Measurements from ENCODE around the gene DDX10.

DDX10 gene

DNA sequence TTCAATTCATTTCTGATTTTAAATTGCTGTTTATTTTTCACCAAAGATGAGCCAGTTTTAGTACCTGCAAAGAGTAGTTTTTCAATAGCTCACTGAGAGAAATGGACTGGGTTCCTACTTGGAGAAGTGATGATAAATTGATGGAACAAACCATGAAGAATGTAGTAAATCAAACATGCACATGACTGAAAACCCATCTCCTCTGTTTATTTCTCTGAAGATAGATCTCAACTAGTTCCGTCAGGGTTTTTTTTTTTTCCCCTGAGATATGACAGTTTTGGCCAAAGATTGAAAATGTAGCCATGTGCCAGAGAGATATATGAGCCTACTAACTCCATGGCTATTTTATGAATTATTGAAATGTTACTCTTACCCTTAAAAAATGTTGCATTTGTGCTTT is 239.6 kb downstream of the DDX10 start:
- no peak overlapping the region for H3K4me3 ChIP-seq (ENCODE audit: low read length)
- no peak overlapping the region for H2AFZ ChIP-seq (ENCODE audit: low read depth, low read length)
- H3K27me3 ChIP-seq (ENCODE audit: insufficient read depth, low read length): no peaks in the 10 kb centered on the region
- no peaks in the 10 kb centered on the region for H3K36me3 ChIP-seq (ENCODE audit: insufficient read depth, low read length)
- peaks cover 26% of the 10 kb centered on the region for H3K4me1 ChIP-seq (ENCODE audit: insufficient read depth, low read length)
- no peaks in the 10 kb centered on the region for H3K9me3 ChIP-seq (ENCODE audit: low read length)

- Histone ChIP-seq H3K4me1 (ENCODE audit: insufficient read depth, low read length) (peaks cover 26% of the 10 kb centered on the region), H3K4me3 (ENCODE audit: low read length) (no peak overlapping the region), H3K9me3 (ENCODE audit: low read length) (no peaks in the 10 kb centered on the region), H3K27me3 (ENCODE audit: insufficient read depth, low read length) (no peaks in the 10 kb centered on the region), H3K36me3 (ENCODE audit: insufficient read depth, low read length) (no peaks in the 10 kb centered on the region), H2AFZ (ENCODE audit: low read depth, low read length) (no peak overlapping the region)
Observed at GRCh38 chr11:108906329-108906728, 241.5 kb downstream of the DDX10 start.

DNA sequence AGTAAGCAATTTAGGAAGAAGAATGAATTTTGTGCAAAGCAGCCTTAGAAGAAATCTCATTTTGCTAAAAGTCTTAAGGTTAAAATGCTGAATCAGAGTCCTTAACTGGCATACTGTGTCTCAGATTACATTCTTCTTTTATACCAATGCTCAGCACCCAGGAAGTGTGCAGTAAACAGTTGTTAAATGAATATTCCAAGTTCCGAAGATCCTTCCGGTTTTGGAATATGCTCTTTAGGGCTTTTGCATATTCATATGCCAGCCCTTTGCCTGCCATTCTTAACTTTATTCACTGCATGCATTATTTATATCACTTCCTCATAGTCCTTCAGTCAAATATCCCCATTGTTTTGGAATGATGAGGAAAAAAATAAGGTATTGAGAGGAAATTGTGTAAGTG is 242.0 kb downstream of the DDX10 start:
- Histone ChIP-seq H3K4me1 (ENCODE audit: insufficient read depth, low read length) (peaks cover 26% of the 10 kb centered on the region), H3K27me3 (ENCODE audit: insufficient read depth, low read length) (no peaks in the 10 kb centered on the region), H3K9me3 (ENCODE audit: low read length) (no peaks in the 10 kb centered on the region), H3K4me3 (ENCODE audit: low read length) (no peak overlapping the region), H2AFZ (ENCODE audit: low read depth, low read length) (no peak overlapping the region), H3K36me3 (ENCODE audit: insufficient read depth, low read length) (no peaks in the 10 kb centered on the region)

DNA sequence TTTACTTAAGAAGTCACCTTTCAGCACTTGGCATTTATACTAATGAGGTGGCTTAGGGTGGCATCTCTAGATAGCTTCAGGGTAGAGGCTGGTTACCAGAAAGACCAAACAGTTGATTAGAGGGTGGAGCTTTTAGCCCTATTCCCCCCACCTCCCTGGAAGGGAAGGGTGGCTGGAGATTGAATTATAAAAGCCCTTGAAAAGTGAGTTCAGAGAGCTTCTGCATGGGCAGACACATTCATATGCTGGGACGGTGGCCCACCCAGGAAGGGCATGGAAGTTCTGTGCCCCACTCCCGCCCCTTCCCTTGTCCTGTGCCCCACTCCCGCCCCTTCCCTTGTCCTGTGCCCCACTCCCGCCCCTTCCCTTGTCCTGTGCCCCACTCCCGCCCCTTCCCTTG is 244.2 kb downstream of the DDX10 start:
- Histone ChIP-seq H3K9me3 (ENCODE audit: low read length) (no peaks in the 10 kb centered on the region), H2AFZ (ENCODE audit: low read depth, low read length) (no peak overlapping the region), H3K36me3 (ENCODE audit: insufficient read depth, low read length) (no peaks in the 10 kb centered on the region), H3K4me1 (ENCODE audit: insufficient read depth, low read length) (peaks cover 11% of the 10 kb centered on the region), H3K4me3 (ENCODE audit: low read length) (no peak overlapping the region), H3K27me3 (ENCODE audit: insufficient read depth, low read length) (no peaks in the 10 kb centered on the region)

DNA sequence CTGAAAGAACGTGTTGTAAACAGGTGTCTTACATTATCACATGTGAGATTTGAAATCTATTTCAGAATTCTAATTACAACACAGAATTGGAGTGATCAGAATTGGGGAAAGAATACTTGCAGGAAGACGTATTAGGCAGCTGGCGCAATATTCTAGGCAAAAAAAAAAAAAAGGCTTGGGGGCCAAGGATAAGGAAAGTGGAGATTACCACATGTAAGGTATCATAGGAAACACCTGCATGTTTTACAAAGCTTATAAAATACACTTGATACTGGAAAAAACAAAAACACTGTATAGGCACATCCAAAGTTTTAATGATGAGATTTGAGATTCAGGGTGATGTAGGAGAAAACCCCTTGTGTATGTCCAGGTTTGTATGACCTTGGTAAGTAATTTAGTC is 245.1 kb downstream of the DDX10 start:
- Histone ChIP-seq H3K4me3 (ENCODE audit: low read length) (no peak overlapping the region), H3K9me3 (ENCODE audit: low read length) (no peaks in the 10 kb centered on the region), H3K36me3 (ENCODE audit: insufficient read depth, low read length) (no peaks in the 10 kb centered on the region), H2AFZ (ENCODE audit: low read depth, low read length) (no peak overlapping the region), H3K4me1 (ENCODE audit: insufficient read depth, low read length) (peaks cover 4% of the 10 kb centered on the region), H3K27me3 (ENCODE audit: insufficient read depth, low read length) (no peaks in the 10 kb centered on the region)

DNA sequence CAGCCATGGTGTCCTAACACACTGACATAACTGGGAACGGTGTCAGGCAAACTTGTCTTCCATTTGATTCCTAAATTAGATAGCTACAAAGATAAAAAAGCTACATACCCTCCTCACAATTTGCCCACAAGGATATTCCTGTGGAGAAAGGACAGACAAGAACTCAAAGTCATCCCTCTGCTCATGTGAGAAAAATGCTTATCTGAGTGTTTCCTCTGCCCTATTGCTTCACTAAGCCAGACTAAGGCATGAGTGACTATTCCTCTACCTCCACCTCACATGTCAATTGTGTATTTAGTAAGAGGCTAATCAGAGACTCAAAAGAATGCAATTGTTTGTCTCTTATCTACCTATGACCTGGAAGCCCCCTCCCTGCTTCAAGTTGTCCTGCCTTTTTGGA is 247.7 kb downstream of the DDX10 start:
- Histone ChIP-seq H2AFZ (ENCODE audit: low read depth, low read length) (no peak overlapping the region), H3K36me3 (ENCODE audit: insufficient read depth, low read length) (no peaks in the 10 kb centered on the region), H3K9me3 (ENCODE audit: low read length) (no peaks in the 10 kb centered on the region), H3K4me1 (ENCODE audit: insufficient read depth, low read length) (peaks cover 4% of the 10 kb centered on the region), H3K27me3 (ENCODE audit: insufficient read depth, low read length) (no peaks in the 10 kb centered on the region), H3K4me3 (ENCODE audit: low read length) (no peak overlapping the region)

DNA sequence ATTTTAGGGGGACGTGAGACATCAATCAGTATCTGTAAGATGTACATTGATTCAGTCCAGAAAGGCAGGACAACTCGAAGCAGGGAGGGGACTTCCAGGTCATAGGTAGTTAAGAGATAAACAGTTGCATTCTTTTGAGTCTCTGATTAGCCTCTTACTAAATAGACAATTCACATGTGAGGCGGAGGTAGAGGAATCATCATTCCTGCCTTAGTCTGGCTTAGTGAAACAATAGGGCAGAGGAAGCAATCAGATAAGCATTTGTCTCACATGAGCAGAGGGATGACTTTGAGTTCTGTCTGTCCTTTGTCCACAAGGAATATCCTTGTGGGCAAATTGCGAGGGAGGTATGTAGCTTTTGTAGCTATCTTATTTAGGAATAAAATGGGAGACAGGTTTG is 248.3 kb downstream of the DDX10 start:
- no peaks in the 10 kb centered on the region for H3K27me3 ChIP-seq (ENCODE audit: insufficient read depth, low read length)
- H3K9me3 ChIP-seq (ENCODE audit: low read length): no peaks in the 10 kb centered on the region
- no peak overlapping the region for H3K4me3 ChIP-seq (ENCODE audit: low read length)
- H3K36me3 ChIP-seq (ENCODE audit: insufficient read depth, low read length): no peaks in the 10 kb centered on the region
- H2AFZ ChIP-seq (ENCODE audit: low read depth, low read length): no peak overlapping the region
- peaks cover 4% of the 10 kb centered on the region for H3K4me1 ChIP-seq (ENCODE audit: insufficient read depth, low read length)

DNA sequence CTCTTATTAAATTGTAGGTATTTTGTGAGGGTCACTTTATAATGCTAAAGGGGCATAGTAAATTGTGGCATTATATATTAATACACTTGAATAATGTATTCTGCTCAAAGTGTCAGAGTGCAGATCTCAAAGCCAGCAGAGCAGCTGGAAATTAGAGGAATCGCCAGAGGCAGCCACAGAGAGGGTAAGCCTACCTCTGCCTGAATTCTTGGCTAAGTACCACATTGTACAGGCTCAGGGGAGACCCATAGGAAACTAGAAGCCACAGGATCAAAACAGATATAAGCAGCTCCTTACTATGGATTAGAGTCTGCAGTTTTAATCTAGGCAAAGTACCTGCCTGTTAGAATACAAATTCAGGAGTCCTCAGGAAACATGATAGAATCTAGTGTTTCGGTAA is 249.3 kb downstream of the DDX10 start:
- Histone ChIP-seq H3K36me3 (ENCODE audit: insufficient read depth, low read length) (no peaks in the 10 kb centered on the region), H3K4me1 (ENCODE audit: insufficient read depth, low read length) (no peaks in the 10 kb centered on the region), H2AFZ (ENCODE audit: low read depth, low read length) (no peak overlapping the region), H3K9me3 (ENCODE audit: low read length) (no peaks in the 10 kb centered on the region), H3K27me3 (ENCODE audit: insufficient read depth, low read length) (no peaks in the 10 kb centered on the region), H3K4me3 (ENCODE audit: low read length) (no peak overlapping the region)

GRCh38 chr11:108914981-108915380 is 250.1 kb downstream of the DDX10 start:
- no peaks in the 10 kb centered on the region for H3K27me3 ChIP-seq (ENCODE audit: insufficient read depth, low read length)
- no peaks in the 10 kb centered on the region for H3K9me3 ChIP-seq (ENCODE audit: low read length)
- no peaks in the 10 kb centered on the region for H3K36me3 ChIP-seq (ENCODE audit: insufficient read depth, low read length)
- H3K4me3 ChIP-seq (ENCODE audit: low read length): no peak overlapping the region
- H2AFZ ChIP-seq (ENCODE audit: low read depth, low read length): no peak overlapping the region
- no peaks in the 10 kb centered on the region for H3K4me1 ChIP-seq (ENCODE audit: insufficient read depth, low read length)

DNA sequence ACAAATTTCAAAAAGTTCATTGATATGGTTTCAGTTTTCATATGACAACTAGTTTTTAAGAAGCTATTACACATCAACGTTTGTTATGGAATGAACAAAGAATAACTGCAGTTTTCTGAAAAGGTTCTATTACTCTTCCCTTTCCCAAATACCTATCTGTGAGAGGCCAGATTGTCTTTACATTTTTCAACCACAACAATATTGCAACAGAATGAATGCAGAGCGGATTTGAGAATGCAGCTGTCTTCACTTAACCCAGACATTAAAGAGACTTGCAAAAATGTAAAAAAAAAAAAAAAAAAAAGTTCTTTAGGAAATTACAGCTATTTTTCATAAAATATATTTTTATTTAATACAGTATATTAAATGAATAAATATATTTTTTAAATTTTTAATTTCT is 250.8 kb downstream of the DDX10 start:
- Histone ChIP-seq H3K4me1 (ENCODE audit: insufficient read depth, low read length) (no peaks in the 10 kb centered on the region), H2AFZ (ENCODE audit: low read depth, low read length) (no peak overlapping the region), H3K9me3 (ENCODE audit: low read length) (no peaks in the 10 kb centered on the region), H3K4me3 (ENCODE audit: low read length) (no peak overlapping the region), H3K36me3 (ENCODE audit: insufficient read depth, low read length) (no peaks in the 10 kb centered on the region), H3K27me3 (ENCODE audit: insufficient read depth, low read length) (no peaks in the 10 kb centered on the region)

DNA sequence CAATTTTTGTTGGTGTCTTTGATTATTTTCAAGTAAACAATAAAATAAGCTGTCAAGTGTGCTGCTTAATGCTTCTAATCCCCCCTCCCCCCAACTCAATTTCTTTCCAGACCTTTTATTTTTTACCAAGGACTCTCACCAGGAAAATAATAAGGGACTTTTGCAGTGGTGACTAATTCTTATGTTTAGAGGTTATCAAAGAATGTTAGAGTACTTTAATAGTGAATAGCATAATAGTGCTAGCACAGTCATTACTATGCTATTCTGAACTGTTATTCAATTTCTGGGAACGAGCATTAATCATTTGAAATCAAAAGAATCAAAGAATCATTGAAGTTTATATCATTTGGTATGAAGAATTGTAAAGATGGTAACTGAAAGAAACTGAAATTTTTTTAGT is 251.4 kb downstream of the DDX10 start:
- H3K4me3 ChIP-seq (ENCODE audit: low read length): no peak overlapping the region
- H2AFZ ChIP-seq (ENCODE audit: low read depth, low read length): no peak overlapping the region
- H3K27me3 ChIP-seq (ENCODE audit: insufficient read depth, low read length): no peaks in the 10 kb centered on the region
- no peaks in the 10 kb centered on the region for H3K36me3 ChIP-seq (ENCODE audit: insufficient read depth, low read length)
- no peaks in the 10 kb centered on the region for H3K4me1 ChIP-seq (ENCODE audit: insufficient read depth, low read length)
- no peaks in the 10 kb centered on the region for H3K9me3 ChIP-seq (ENCODE audit: low read length)

GRCh38 chr11:108916935-108917334 is 252.1 kb downstream of the DDX10 start:
- H3K36me3 ChIP-seq (ENCODE audit: insufficient read depth, low read length): no peaks in the 10 kb centered on the region
- no peaks in the 10 kb centered on the region for H3K9me3 ChIP-seq (ENCODE audit: low read length)
- H3K4me1 ChIP-seq (ENCODE audit: insufficient read depth, low read length): no peaks in the 10 kb centered on the region
- no peak overlapping the region for H3K4me3 ChIP-seq (ENCODE audit: low read length)
- H2AFZ ChIP-seq (ENCODE audit: low read depth, low read length): no peak overlapping the region
- H3K27me3 ChIP-seq (ENCODE audit: insufficient read depth, low read length): no peaks in the 10 kb centered on the region

GRCh38 chr11:108921211-108921610 is 256.3 kb downstream of the DDX10 start:
- H2AFZ ChIP-seq (ENCODE audit: low read depth, low read length): no peak overlapping the region
- H3K9me3 ChIP-seq (ENCODE audit: low read length): no peaks in the 10 kb centered on the region
- H3K36me3 ChIP-seq (ENCODE audit: insufficient read depth, low read length): no peaks in the 10 kb centered on the region

DNA sequence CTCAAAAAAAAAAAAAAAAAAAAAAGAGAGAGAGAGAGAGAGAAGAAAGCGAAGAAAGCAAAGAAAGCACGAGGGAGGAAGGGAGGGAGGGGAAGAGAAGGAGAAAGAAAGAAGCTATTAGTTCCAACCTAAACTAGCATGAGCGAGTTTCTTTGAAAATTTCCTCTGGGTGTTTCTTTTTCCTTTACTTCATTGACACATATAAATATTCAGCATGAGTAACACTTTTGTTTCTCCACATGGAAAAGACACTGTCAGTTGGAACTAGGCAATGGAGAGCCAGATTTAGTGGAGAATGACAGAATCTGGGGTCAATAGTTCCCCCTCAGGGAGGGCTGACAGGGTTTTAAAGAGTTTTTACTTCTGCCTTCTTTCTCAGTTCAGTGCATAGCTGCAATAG is 257.4 kb downstream of the DDX10 start:
- peaks cover 39% of the 10 kb centered on the region for H3K4me1 ChIP-seq (ENCODE audit: insufficient read depth, low read length)
- no peak overlapping the region for H2AFZ ChIP-seq (ENCODE audit: low read depth, low read length)
- H3K4me3 ChIP-seq (ENCODE audit: low read length): no peak overlapping the region
- H3K9me3 ChIP-seq (ENCODE audit: low read length): no peaks in the 10 kb centered on the region
- no peaks in the 10 kb centered on the region for H3K36me3 ChIP-seq (ENCODE audit: insufficient read depth, low read length)
- H3K27me3 ChIP-seq (ENCODE audit: insufficient read depth, low read length): no peaks in the 10 kb centered on the region

More at GRCh38 chr11:108921211-108921610, 256.3 kb downstream of the DDX10 start:
- Histone ChIP-seq H3K4me3 (ENCODE audit: low read length) (no peak overlapping the region), H3K27me3 (ENCODE audit: insufficient read depth, low read length) (no peaks in the 10 kb centered on the region), H3K4me1 (ENCODE audit: insufficient read depth, low read length) (peaks cover 29% of the 10 kb centered on the region)

Data from neuron (in vitro differentiated cells).